IPS-18a (cell line): Measurements from ENCODE around the gene LPIN1.

Experiments used
- H3K27ac ChIP-seq: one replicate; pipeline ENCODE4 v1.5.1; 2013; ENCODE audit warnings: low read length
- H3K27me3 ChIP-seq: one replicate; pipeline ENCODE4 v1.6.1; 2013; ENCODE audit warnings: mild to moderate bottlenecking, low read length; ENCODE audit not compliant: control insufficient read depth, insufficient read depth
- H3K36me3 ChIP-seq: one replicate; pipeline ENCODE4 v1.6.1; 2013; ENCODE audit warnings: low read depth, low read length; ENCODE audit not compliant: control insufficient read depth
- H3K4me1 ChIP-seq: one replicate; pipeline ENCODE4 v1.6.1; 2013; ENCODE audit warnings: low read depth, low read length; ENCODE audit not compliant: control insufficient read depth
- H3K4me3 ChIP-seq: one replicate; pipeline ENCODE4 v1.5.1; 2013; ENCODE audit warnings: low read length
- H3K9ac ChIP-seq: one replicate; pipeline ENCODE4 v1.6.1; 2013; ENCODE audit warnings: mild to moderate bottlenecking, low read length, moderate library complexity
- H3K9me3 ChIP-seq: one replicate; pipeline ENCODE4 v1.6.1; 2013; ENCODE audit warnings: low read depth, low read length; ENCODE audit not compliant: control insufficient read depth

Gene LPIN1

GRCh38 chr2:11869391-11869991 is 123.1 kb downstream of the LPIN1 start:
- Histone ChIP-seq H3K27ac (no peak overlapping the region), H3K9ac (no peak overlapping the region), H3K9me3 (no peaks in the 10 kb centered on the region), H3K36me3 (no peaks in the 10 kb centered on the region), H3K4me3 (no peak overlapping the region), H3K27me3 (no peaks in the 10 kb centered on the region), H3K4me1 (no peaks in the 10 kb centered on the region)

GRCh38 chr2:11870064-11870463 is 123.6 kb downstream of the LPIN1 start:
- H3K4me3 ChIP-seq: no peak overlapping the region
- no peaks in the 10 kb centered on the region for H3K36me3 ChIP-seq
- no peak overlapping the region for H3K9ac ChIP-seq
- no peak overlapping the region for H3K27ac ChIP-seq
- no peaks in the 10 kb centered on the region for H3K4me1 ChIP-seq
- H3K9me3 ChIP-seq: no peaks in the 10 kb centered on the region
- H3K27me3 ChIP-seq: no peaks in the 10 kb centered on the region

GRCh38 chr2:11870584-11870983 is 124.2 kb downstream of the LPIN1 start:
- H3K9me3 ChIP-seq: no peaks in the 10 kb centered on the region
- H3K27ac ChIP-seq: no peak overlapping the region
- no peaks in the 10 kb centered on the region for H3K27me3 ChIP-seq
- H3K4me3 ChIP-seq: no peak overlapping the region
- H3K4me1 ChIP-seq: no peaks in the 10 kb centered on the region
- no peak overlapping the region for H3K9ac ChIP-seq
- H3K36me3 ChIP-seq: no peaks in the 10 kb centered on the region

GRCh38 chr2:11871421-11871820 is 125.0 kb downstream of the LPIN1 start:
- no peak overlapping the region for H3K4me3 ChIP-seq
- no peaks in the 10 kb centered on the region for H3K9me3 ChIP-seq
- H3K36me3 ChIP-seq: no peaks in the 10 kb centered on the region
- H3K27ac ChIP-seq: no peak overlapping the region
- no peaks in the 10 kb centered on the region for H3K4me1 ChIP-seq
- H3K9ac ChIP-seq: no peak overlapping the region
- no peaks in the 10 kb centered on the region for H3K27me3 ChIP-seq

- Histone ChIP-seq H3K27me3 (no peaks in the 10 kb centered on the region), H3K4me1 (no peaks in the 10 kb centered on the region), H3K27ac (no peak overlapping the region), H3K4me3 (no peak overlapping the region), H3K9me3 (no peaks in the 10 kb centered on the region), H3K36me3 (no peaks in the 10 kb centered on the region), H3K9ac (no peak overlapping the region)
These were observed 126.0 kb downstream of the LPIN1 start for GRCh38 chr2:11872247-11872947.

GRCh38 chr2:11872948-11873269 is 126.5 kb downstream of the LPIN1 start:
- H3K9me3 ChIP-seq: no peaks in the 10 kb centered on the region
- H3K4me3 ChIP-seq: no peak overlapping the region
- no peak overlapping the region for H3K9ac ChIP-seq
- H3K27ac ChIP-seq: no peak overlapping the region
- H3K4me1 ChIP-seq: no peaks in the 10 kb centered on the region
- no peaks in the 10 kb centered on the region for H3K27me3 ChIP-seq
- no peaks in the 10 kb centered on the region for H3K36me3 ChIP-seq

- Histone ChIP-seq H3K27ac (no peak overlapping the region), H3K36me3 (no peaks in the 10 kb centered on the region), H3K9me3 (no peaks in the 10 kb centered on the region), H3K4me3 (no peak overlapping the region), H3K9ac (no peak overlapping the region), H3K4me1 (no peaks in the 10 kb centered on the region), H3K27me3 (no peaks in the 10 kb centered on the region)
These were observed 127.1 kb downstream of the LPIN1 start for GRCh38 chr2:11873356-11874154.

- Histone ChIP-seq H3K4me3 (no peak overlapping the region), H3K9ac (no peak overlapping the region), H3K27me3 (no peaks in the 10 kb centered on the region), H3K27ac (no peak overlapping the region), H3K9me3 (no peaks in the 10 kb centered on the region), H3K4me1 (no peaks in the 10 kb centered on the region), H3K36me3 (no peaks in the 10 kb centered on the region)
These were observed 128.4 kb downstream of the LPIN1 start for GRCh38 chr2:11874861-11875260.

- Histone ChIP-seq H3K9ac (no peak overlapping the region), H3K4me1 (no peaks in the 10 kb centered on the region), H3K27me3 (no peaks in the 10 kb centered on the region), H3K9me3 (no peaks in the 10 kb centered on the region), H3K27ac (no peak overlapping the region), H3K4me3 (no peak overlapping the region), H3K36me3 (no peaks in the 10 kb centered on the region)
These were observed 129.0 kb downstream of the LPIN1 start for GRCh38 chr2:11875481-11875880.

GRCh38 chr2:11876436-11876835 is 130.0 kb downstream of the LPIN1 start:
- H3K4me3 ChIP-seq: no peak overlapping the region
- H3K9me3 ChIP-seq: no peaks in the 10 kb centered on the region
- H3K27me3 ChIP-seq: no peaks in the 10 kb centered on the region
- H3K36me3 ChIP-seq: no peaks in the 10 kb centered on the region
- H3K27ac ChIP-seq: no peak overlapping the region
- H3K9ac ChIP-seq: no peak overlapping the region
- H3K4me1 ChIP-seq: no peaks in the 10 kb centered on the region

- Histone ChIP-seq H3K27ac (no peak overlapping the region), H3K9me3 (no peaks in the 10 kb centered on the region), H3K4me1 (no peaks in the 10 kb centered on the region), H3K36me3 (no peaks in the 10 kb centered on the region), H3K4me3 (no peak overlapping the region), H3K27me3 (no peaks in the 10 kb centered on the region), H3K9ac (no peak overlapping the region)
These were observed 130.5 kb downstream of the LPIN1 start for GRCh38 chr2:11876889-11877288.
